ENCODE results near the gene CST4. TPM values are rescaled to one million over a fixed set of nuclear protein-coding genes. Genes with fewer than 3 reads are reported as not detected.

Gene CST4
- total RNA-seq, 1 donor: not detected

DNA sequence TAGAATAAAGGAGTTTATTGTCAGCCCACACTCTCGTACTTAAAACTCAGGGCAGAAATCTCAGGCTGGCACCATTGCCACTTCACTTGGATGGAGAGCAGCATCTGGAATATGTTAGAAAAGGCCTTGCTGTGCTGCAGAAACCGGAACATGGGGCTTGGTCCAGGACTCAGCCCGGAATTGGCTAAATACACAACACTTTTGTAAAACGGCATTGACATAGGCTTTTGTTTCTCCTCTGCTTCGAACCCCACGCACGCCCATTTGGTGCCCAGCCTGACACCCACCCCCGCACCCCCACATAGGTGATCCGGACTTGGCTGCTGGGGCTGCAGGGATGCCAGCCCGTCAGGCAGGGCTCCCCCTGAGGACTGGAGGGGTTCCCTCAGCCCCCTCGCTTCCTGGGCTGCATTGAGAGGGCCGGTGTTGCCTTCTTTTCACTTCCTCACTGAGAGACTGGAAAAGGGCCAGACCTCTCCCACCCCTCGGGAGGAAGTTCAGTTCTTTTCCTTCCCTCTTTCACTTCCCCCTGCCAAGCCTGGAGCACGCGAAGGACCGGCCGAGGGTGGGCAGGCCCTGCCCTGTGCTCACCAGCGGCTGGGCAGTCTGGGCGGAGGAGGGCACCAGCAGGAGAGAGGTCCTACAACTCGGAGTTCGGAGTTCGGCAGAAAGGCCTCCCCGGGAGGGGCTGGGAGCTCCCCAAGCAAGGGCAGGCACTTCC, 33.2 kb downstream of the CST4 start:
- no peaks in the 10 kb centered on the region for H3K27me3 ChIP-seq (ENCODE audit: insufficient read depth, low read length)
- H3K36me3 ChIP-seq (ENCODE audit: insufficient read depth, low read length): no peaks in the 10 kb centered on the region
- H3K79me2 ChIP-seq (ENCODE audit: insufficient read depth, low read length): no peaks in the 10 kb centered on the region
- H4K20me1 ChIP-seq (ENCODE audit: insufficient read depth, low read length): no peaks in the 10 kb centered on the region
- peaks cover 6% of the 10 kb centered on the region for H3K4me1 ChIP-seq (ENCODE audit: insufficient read depth, low read length)
- no peaks in the 10 kb centered on the region for H3K9me3 ChIP-seq (ENCODE audit: low read depth, low read length)
- peak overlapping the region; percentile 27 for H3K4me2 ChIP-seq (ENCODE audit: insufficient read depth, low read length)
- H3K4me3 ChIP-seq (ENCODE audit: insufficient read depth, low read length): no peak overlapping the region
- H2AFZ ChIP-seq (ENCODE audit: low read length): peak overlapping the region; percentile 50
- peak; percentile 11 for DNase-seq (ENCODE audit: insufficient read length, low spot score, missing footprints)
- H3K27ac ChIP-seq (ENCODE audit: low read depth, low read length): no peak overlapping the region
- TF ChIP-seq, protein P1, sequence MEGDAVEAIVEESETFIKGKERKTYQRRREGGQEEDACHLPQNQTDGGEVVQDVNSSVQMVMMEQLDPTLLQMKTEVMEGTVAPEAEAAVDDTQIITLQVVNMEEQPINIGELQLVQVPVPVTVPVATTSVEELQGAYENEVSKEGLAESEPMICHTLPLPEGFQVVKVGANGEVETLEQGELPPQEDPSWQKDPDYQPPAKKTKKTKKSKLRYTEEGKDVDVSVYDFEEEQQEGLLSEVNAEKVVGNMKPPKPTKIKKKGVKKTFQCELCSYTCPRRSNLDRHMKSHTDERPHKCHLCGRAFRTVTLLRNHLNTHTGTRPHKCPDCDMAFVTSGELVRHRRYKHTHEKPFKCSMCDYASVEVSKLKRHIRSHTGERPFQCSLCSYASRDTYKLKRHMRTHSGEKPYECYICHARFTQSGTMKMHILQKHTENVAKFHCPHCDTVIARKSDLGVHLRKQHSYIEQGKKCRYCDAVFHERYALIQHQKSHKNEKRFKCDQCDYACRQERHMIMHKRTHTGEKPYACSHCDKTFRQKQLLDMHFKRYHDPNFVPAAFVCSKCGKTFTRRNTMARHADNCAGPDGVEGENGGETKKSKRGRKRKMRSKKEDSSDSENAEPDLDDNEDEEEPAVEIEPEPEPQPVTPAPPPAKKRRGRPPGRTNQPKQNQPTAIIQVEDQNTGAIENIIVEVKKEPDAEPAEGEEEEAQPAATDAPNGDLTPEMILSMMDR (IDR thresholded peaks at IDR 0.05; ENCODE audit: extremely low read depth, low read depth, low read length): no peak

DNA sequence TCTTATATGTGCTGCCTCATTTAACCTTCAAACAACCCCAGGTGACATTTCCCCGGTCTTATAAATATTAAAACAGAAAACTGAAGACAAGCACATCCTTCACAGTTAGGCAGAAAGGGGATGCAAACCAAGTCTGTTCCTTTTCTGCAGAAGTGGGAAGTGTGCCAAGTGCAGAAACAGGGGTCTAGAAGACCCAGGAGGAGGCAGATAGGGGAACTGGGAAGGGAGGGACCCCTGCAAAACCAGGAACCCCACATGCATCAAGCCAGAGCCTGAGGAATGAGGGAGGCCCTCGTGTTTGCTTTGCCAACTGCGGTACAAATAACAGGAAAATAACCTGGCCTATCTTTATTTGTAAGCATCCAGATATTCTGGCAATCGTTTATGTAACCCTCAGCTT, 34.1 kb downstream of the CST4 start:
- Histone ChIP-seq H3K4me3 (ENCODE audit: insufficient read depth, low read length) (no peak overlapping the region), H3K27ac (ENCODE audit: low read depth, low read length) (no peak overlapping the region), H3K36me3 (ENCODE audit: insufficient read depth, low read length) (no peaks in the 10 kb centered on the region), H3K79me2 (ENCODE audit: insufficient read depth, low read length) (no peaks in the 10 kb centered on the region), H3K27me3 (ENCODE audit: insufficient read depth, low read length) (no peaks in the 10 kb centered on the region), H3K9me3 (ENCODE audit: low read depth, low read length) (no peaks in the 10 kb centered on the region), H2AFZ (ENCODE audit: low read length) (no peak overlapping the region), H3K4me2 (ENCODE audit: insufficient read depth, low read length) (no peak overlapping the region), H4K20me1 (ENCODE audit: insufficient read depth, low read length) (no peaks in the 10 kb centered on the region), H3K4me1 (ENCODE audit: insufficient read depth, low read length) (peaks cover 6% of the 10 kb centered on the region)
- TF ChIP-seq, protein P1 (IDR thresholded peaks at IDR 0.05; ENCODE audit: extremely low read depth, low read depth, low read length): no peak
- no peak for DNase-seq (ENCODE audit: insufficient read length, low spot score, missing footprints)

- Histone ChIP-seq H3K4me1 (ENCODE audit: insufficient read depth, low read length) (peaks cover 6% of the 10 kb centered on the region), H3K9me3 (ENCODE audit: low read depth, low read length) (no peaks in the 10 kb centered on the region), H3K27ac (ENCODE audit: low read depth, low read length) (no peak overlapping the region)
These were observed 34.8 kb downstream of the CST4 start for GRCh38 chr20:23654000-23654399.

DNA sequence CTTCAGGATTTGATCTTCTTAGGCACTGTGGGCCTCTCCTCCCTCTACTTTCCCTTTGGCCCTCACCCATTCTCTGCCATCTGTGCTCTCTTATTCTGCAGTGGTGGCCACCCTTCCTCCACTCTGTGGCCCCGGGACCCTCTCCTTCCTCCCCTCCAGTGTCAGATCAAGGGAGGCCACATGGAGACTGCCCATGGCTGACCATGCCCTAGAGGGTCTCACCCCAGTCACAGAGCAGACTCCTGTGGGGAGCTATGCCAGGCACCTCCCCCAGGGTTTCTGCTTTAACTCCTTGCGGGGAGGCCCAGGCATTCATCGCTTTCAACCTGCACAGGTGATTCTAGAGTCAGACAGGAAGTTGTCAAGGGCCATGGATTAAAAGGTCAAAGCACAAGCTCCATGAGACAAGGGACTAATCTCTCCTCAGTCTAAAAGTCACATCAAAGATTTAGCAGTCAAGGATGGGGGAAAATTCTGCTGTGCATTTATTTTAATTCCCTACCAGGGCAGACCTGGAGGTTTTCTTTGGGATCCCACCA, 35.4 kb downstream of the CST4 start:
- Histone ChIP-seq H3K36me3 (ENCODE audit: insufficient read depth, low read length) (no peaks in the 10 kb centered on the region), H2AFZ (ENCODE audit: low read length) (no peak overlapping the region), H3K4me1 (ENCODE audit: insufficient read depth, low read length) (peaks cover 6% of the 10 kb centered on the region), H3K4me3 (ENCODE audit: insufficient read depth, low read length) (no peak overlapping the region), H3K4me2 (ENCODE audit: insufficient read depth, low read length) (no peak overlapping the region), H3K27me3 (ENCODE audit: insufficient read depth, low read length) (no peaks in the 10 kb centered on the region), H4K20me1 (ENCODE audit: insufficient read depth, low read length) (no peaks in the 10 kb centered on the region), H3K79me2 (ENCODE audit: insufficient read depth, low read length) (no peaks in the 10 kb centered on the region), H3K9me3 (ENCODE audit: low read depth, low read length) (no peaks in the 10 kb centered on the region), H3K27ac (ENCODE audit: low read depth, low read length) (no peak overlapping the region)
- no peak for DNase-seq (ENCODE audit: insufficient read length, low spot score, missing footprints)
- TF ChIP-seq, protein P1 (IDR thresholded peaks at IDR 0.05; ENCODE audit: extremely low read depth, low read depth, low read length): no peak

More at GRCh38 chr20:23654000-23654399, 34.8 kb downstream of the CST4 start:
- H3K4me3 ChIP-seq (ENCODE audit: insufficient read depth, low read length): no peak overlapping the region
- no peak overlapping the region for H2AFZ ChIP-seq (ENCODE audit: low read length)
- H4K20me1 ChIP-seq (ENCODE audit: insufficient read depth, low read length): no peaks in the 10 kb centered on the region
- H3K27me3 ChIP-seq (ENCODE audit: insufficient read depth, low read length): no peaks in the 10 kb centered on the region
- no peak overlapping the region for H3K4me2 ChIP-seq (ENCODE audit: insufficient read depth, low read length)
- H3K79me2 ChIP-seq (ENCODE audit: insufficient read depth, low read length): no peaks in the 10 kb centered on the region
- TF ChIP-seq, protein P1 (IDR thresholded peaks at IDR 0.05; ENCODE audit: extremely low read depth, low read depth, low read length): no peak
- DNase-seq (ENCODE audit: insufficient read length, low spot score, missing footprints): no peak
- no peaks in the 10 kb centered on the region for H3K36me3 ChIP-seq (ENCODE audit: insufficient read depth, low read length)
